Measurements from ENCODE around the gene ANKRD33.

DNA sequence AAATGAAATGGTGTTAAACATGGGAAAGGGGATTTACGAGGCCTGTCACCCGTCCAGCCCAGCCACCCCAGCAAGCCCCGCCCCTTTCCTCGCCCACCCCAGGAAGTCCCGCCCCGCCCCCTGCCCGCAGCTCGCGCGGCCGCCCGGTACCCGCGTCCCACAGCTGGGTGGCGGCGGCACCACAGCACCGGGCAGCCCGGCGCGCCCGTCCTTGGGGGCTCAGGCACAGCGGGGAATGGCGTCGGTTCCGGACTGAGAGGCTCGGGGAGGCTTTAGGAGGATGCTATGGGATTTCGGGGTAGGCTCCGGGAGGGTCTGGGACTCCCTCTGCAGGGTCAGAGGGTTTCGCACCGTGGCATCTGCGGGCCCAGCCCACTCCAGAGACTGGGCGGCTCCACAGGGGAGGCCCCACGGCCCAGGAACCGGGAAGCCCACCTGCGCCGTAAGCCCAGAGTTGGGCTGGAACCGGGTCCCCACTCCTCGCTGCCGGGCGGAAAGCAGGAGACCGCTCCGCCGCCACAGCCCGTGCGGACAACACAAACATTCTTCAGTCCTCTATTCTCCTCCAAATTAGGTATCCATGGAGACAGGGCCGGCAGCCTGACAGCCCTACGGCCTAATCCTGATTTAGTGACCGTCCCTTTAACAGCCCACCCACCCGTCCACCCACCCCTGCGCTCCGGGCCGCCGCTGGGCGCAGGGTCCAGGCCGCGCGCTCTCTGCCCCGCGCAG, 40.8 kb upstream of the ANKRD33 start:
- TF ChIP-seq, protein P1, sequence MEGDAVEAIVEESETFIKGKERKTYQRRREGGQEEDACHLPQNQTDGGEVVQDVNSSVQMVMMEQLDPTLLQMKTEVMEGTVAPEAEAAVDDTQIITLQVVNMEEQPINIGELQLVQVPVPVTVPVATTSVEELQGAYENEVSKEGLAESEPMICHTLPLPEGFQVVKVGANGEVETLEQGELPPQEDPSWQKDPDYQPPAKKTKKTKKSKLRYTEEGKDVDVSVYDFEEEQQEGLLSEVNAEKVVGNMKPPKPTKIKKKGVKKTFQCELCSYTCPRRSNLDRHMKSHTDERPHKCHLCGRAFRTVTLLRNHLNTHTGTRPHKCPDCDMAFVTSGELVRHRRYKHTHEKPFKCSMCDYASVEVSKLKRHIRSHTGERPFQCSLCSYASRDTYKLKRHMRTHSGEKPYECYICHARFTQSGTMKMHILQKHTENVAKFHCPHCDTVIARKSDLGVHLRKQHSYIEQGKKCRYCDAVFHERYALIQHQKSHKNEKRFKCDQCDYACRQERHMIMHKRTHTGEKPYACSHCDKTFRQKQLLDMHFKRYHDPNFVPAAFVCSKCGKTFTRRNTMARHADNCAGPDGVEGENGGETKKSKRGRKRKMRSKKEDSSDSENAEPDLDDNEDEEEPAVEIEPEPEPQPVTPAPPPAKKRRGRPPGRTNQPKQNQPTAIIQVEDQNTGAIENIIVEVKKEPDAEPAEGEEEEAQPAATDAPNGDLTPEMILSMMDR (IDR thresholded peaks at IDR 0.05): peak in 3 of 5 experiments; percentile 7 to 40 (median 25)
- TF ChIP-seq POLR2A (IDR thresholded peaks at IDR 0.05) (peak in 1 of 2 donors; percentile 66), EP300 (IDR thresholded peaks at IDR 0.05) (peak in 1 of 2 donors; percentile 73)

All from tibial nerve (tissue), 4 donors.